HL-60 (cell line): Measurements from ENCODE around the gene DUSP5.

Experiments
- CTCF ChIP-seq: IDR thresholded peaks from one replicate; pipeline ENCODE4 v1.5.1; 2011; ENCODE audit warnings: low read length, control low read depth, inconsistent platforms; ENCODE audit not compliant: insufficient read depth
- GABPA ChIP-seq: IDR thresholded peaks from 2 replicates; pipeline ENCODE4 v1.6.1; 2012; ENCODE audit warnings: low read depth
- POLR2AphosphoS5 ChIP-seq: IDR thresholded peaks from 2 replicates; pipeline ENCODE4 v1.6.1; 2012; ENCODE audit warnings: low read depth
- REST ChIP-seq: IDR thresholded peaks from 2 replicates; pipeline ENCODE4 v1.6.1; 2012; ENCODE audit warnings: low read depth; ENCODE audit not compliant: insufficient replicate concordance
- SPI1 ChIP-seq: IDR thresholded peaks from 2 replicates; pipeline ENCODE4 v1.6.1; 2012; ENCODE audit warnings: low read depth, mild to moderate bottlenecking, borderline replicate concordance

GRCh38 chr10:110524179-110524858, 26.6 kb downstream of the DUSP5 start:
- TF ChIP-seq CTCF (no peak), POLR2AphosphoS5 (no peak), SPI1 (no peak), REST (no peak), GABPA (no peak)
